PC-3 (cell line): ENCODE data around the gene FBXO42. TPM values are rescaled to one million over a fixed set of nuclear protein-coding genes. Genes with fewer than 3 reads are reported as not detected.

Experiments
- ATAC-seq: fragments of 200-7000 bp; cut with Tn5 transposase; 2 replicates; pipeline ENCODE4 v1.9.1; 2020; ENCODE audit warnings: mild to moderate bottlenecking, moderate library complexity
- BruUV-seq: library from RNA; stranded (reverse); fragments of 400-500 nt; replicated peaks from 2 replicates; lab custom pipeline; 2021; lab: Mats Ljungman, UMichigan
- CTCF ChIA-PET: fragments of 300-600 bp; sonication (Branson Sonifier 250); formaldehyde crosslinking; loops from one replicate; lab custom pipeline; 2022; ENCODE audit warnings: antibody characterized with exemption; lab: Charles Lee
- POLR2A ChIA-PET: fragments of 300-600 bp; sonication (Branson Sonifier 250); formaldehyde crosslinking; loops from one replicate; lab custom pipeline; 2022; ENCODE audit warnings: antibody characterized with exemption; ENCODE audit not compliant: unreplicated experiment; lab: Charles Lee
- DNase-seq: peaks from one replicate; pipeline ENCODE4 v3.0.0-alpha.2; 2015
- H2AFZ ChIP-seq: fragments of 300-600 bp; sonication (generic); 2 replicates; pipeline ENCODE4 v1.6.0; 2016; ENCODE audit warnings: antibody characterized with exemption, low read length
- H3F3A ChIP-seq: fragments of 300-600 bp; sonication (generic); one replicate; pipeline ENCODE4 v1.6.0; 2017; ENCODE audit warnings: antibody characterized with exemption, low read length, control low read depth, mild to moderate bottlenecking; ENCODE audit not compliant: unreplicated experiment
- H3K27ac ChIP-seq: fragments of 300-600 bp; sonication (generic); 2 replicates; pipeline ENCODE4 v1.5.1; 2016; ENCODE audit warnings: mild to moderate bottlenecking, low read length
- H3K27me3 ChIP-seq: fragments of 300-600 bp; sonication (generic); 2 replicates; pipeline ENCODE4 v1.6.1; 2016; ENCODE audit warnings: low read length, mixed read lengths
- H3K36me3 ChIP-seq: fragments of 300-600 bp; sonication (generic); 2 replicates; pipeline ENCODE4 v1.6.1; 2016; ENCODE audit warnings: low read depth, mixed run types, low read length, mixed read lengths
- H3K4me1 ChIP-seq: fragments of 300-600 bp; sonication (generic); 2 replicates; pipeline ENCODE4 v1.5.1; 2016; ENCODE audit warnings: low read length; ENCODE audit not compliant: insufficient read depth
- H3K4me2 ChIP-seq: fragments of 300-600 bp; sonication (generic); 2 replicates; pipeline ENCODE4 v1.6.0; 2016; ENCODE audit warnings: low read length
- H3K4me3 ChIP-seq: fragments of 300-600 bp; sonication (generic); 2 replicates; pipeline ENCODE4 v1.5.1; 2016; ENCODE audit warnings: mild to moderate bottlenecking, low read length, mixed read lengths
- H3K79me2 ChIP-seq: fragments of 300-600 bp; sonication (generic); 2 replicates; pipeline ENCODE4 v1.6.1; 2017; ENCODE audit warnings: low read length, mixed read lengths
- H3K9ac ChIP-seq: fragments of 300-600 bp; sonication (generic); 2 replicates; pipeline ENCODE4 v1.6.0; 2016; ENCODE audit warnings: mild to moderate bottlenecking, low read length
- H3K9me2 ChIP-seq: fragments of 300-600 bp; sonication (generic); replicated peaks from 2 replicates; pipeline ENCODE4 v1.6.1; 2016; ENCODE audit warnings: mixed run types, low read length, mixed read lengths
- H3K9me3 ChIP-seq: fragments of 300-600 bp; sonication (generic); 2 replicates; pipeline ENCODE4 v1.6.1; 2016; ENCODE audit warnings: low read length, mixed read lengths
- H4K20me1 ChIP-seq: fragments of 300-600 bp; sonication (generic); 2 replicates; pipeline ENCODE4 v1.6.1; 2016; ENCODE audit warnings: low read length, mixed read lengths
- EZH2 ChIP-seq: fragments of 300-600 bp; sonication (generic); IDR thresholded peaks from one replicate; pipeline ENCODE4 v1.6.1; 2017; ENCODE audit warnings: antibody characterized with exemption, mild to moderate bottlenecking, low read length; ENCODE audit not compliant: unreplicated experiment
- EZH2phosphoT487 ChIP-seq: fragments of 300-600 bp; sonication (generic); IDR thresholded peaks from 2 replicates; pipeline ENCODE4 v1.6.1; 2018; ENCODE audit warnings: mild to moderate bottlenecking, antibody characterized with exemption, low read length, borderline replicate concordance
- intact Hi-C: fragments of 100-400 bp; cut with micrococcal nuclease; formaldehyde crosslinking; loops from 2 replicates; pipeline ENCODE4 v1.9.0; 2023
- total RNA-seq: library from RNA; depleted of rRNA; stranded (reverse); fragments of >200 nt; gene quantifications from 2 replicates; pipeline ENCODE4 v1.2.3, GENCODE V29; 2014
- TF ChIP-seq, protein P1 (sequence below): fragments of 300-600 bp; sonication (generic); conservative IDR thresholded peaks from 2 replicates; pipeline ENCODE4 v1.5.1; 2017; ENCODE audit warnings: antibody characterized with exemption, low read depth, mild to moderate bottlenecking, low read length

Gene FBXO42
- total RNA-seq, 1 experiment from 2014 or later: 16.0 TPM

DNA sequence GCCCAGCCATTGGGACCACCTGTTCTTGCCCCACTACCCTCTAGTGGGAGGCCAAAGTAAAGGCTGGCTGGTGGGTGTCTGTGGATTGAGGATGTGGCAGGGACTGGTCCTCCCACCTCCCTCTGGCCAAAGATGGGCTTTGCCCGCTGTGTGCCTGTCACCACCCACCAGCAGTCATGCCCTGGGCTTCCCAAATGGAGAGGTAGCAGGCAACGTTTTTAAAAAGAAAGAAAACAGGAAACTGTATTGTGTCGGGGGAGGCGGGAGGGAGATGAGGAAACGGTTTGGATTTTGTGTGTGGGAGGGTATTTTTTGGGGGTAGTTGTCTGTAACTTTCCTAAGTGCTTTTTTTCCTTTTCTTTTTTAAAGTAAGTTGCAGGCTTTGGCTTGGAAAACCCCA is 44.8 kb upstream of the FBXO42 start:
- H3K9ac ChIP-seq: no peak overlapping the region
- no peaks in the 10 kb centered on the region for H3K27me3 ChIP-seq
- H3K79me2 ChIP-seq: peaks cover 19% of the 10 kb centered on the region
- peaks cover 36% of the 10 kb centered on the region for H3K36me3 ChIP-seq
- ChIA-PET CTCF (no interaction called here), POLR2A (no interaction called here)
- no peak overlapping the region for H2AFZ ChIP-seq
- intact Hi-C loops: no loop called here
- TF ChIP-seq EZH2 (no peak), EZH2phosphoT487 (no peak)
- TF ChIP-seq, protein P1, sequence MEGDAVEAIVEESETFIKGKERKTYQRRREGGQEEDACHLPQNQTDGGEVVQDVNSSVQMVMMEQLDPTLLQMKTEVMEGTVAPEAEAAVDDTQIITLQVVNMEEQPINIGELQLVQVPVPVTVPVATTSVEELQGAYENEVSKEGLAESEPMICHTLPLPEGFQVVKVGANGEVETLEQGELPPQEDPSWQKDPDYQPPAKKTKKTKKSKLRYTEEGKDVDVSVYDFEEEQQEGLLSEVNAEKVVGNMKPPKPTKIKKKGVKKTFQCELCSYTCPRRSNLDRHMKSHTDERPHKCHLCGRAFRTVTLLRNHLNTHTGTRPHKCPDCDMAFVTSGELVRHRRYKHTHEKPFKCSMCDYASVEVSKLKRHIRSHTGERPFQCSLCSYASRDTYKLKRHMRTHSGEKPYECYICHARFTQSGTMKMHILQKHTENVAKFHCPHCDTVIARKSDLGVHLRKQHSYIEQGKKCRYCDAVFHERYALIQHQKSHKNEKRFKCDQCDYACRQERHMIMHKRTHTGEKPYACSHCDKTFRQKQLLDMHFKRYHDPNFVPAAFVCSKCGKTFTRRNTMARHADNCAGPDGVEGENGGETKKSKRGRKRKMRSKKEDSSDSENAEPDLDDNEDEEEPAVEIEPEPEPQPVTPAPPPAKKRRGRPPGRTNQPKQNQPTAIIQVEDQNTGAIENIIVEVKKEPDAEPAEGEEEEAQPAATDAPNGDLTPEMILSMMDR: no peak
- H3K27ac ChIP-seq: no peak overlapping the region
- no peak for DNase-seq
- no peaks in the 10 kb centered on the region for H3F3A ChIP-seq
- no peaks in the 10 kb centered on the region for H3K4me1 ChIP-seq
- no peak overlapping the region for H3K4me3 ChIP-seq
- no peak for ATAC-seq
- H3K9me2 ChIP-seq: no peaks in the 10 kb centered on the region
- no peak overlapping the region for H3K4me2 ChIP-seq
- no TSS peak for BruUV-seq
- peaks cover 19% of the 10 kb centered on the region for H4K20me1 ChIP-seq
- H3K9me3 ChIP-seq: no peaks in the 10 kb centered on the region

DNA sequence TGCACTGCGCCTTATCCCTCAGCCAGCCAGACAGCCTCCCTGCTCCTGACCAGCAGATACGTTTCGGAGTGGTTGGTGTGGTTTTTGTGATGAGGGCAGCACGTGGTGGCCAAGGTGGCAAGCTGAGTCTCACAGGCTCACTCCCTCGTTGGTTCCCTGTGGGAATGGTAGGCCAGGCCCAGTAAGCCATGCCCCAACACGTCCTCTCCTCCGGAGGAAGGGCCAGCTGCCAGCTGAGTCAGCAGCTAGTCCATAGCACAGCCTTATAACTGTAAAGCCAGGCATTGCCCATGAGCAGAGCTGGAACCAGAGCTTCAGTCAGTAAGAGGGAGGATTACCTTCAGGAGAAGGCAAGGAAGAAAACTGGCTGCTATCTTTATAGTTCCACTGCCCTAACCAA is 44.3 kb upstream of the FBXO42 start:
- TF ChIP-seq EZH2 (no peak), EZH2phosphoT487 (no peak)
- TF ChIP-seq, protein P1: no peak
- no peak overlapping the region for H3K4me2 ChIP-seq
- CTCF ChIA-PET: interaction anchor here (0.6 kb wide), 1 partner anchor 29 kb away, joined by 3 read pairs; no protein-coding TSS in a partner anchor
- H4K20me1 ChIP-seq: peaks cover 25% of the 10 kb centered on the region
- no peaks in the 10 kb centered on the region for H3K27me3 ChIP-seq
- no peak overlapping the region for H3K4me3 ChIP-seq
- no peak overlapping the region for H3K9ac ChIP-seq
- BruUV-seq: no TSS peak
- peaks cover 24% of the 10 kb centered on the region for H3K79me2 ChIP-seq
- intact Hi-C loops: no loop called here
- H3K27ac ChIP-seq: no peak overlapping the region
- DNase-seq (peak; percentile 28), ATAC-seq (peak; percentile 84)
- POLR2A ChIA-PET: no interaction called here
- H3F3A ChIP-seq: no peaks in the 10 kb centered on the region
- peaks cover 38% of the 10 kb centered on the region for H3K36me3 ChIP-seq
- no peaks in the 10 kb centered on the region for H3K4me1 ChIP-seq
- no peak overlapping the region for H2AFZ ChIP-seq
- no peaks in the 10 kb centered on the region for H3K9me3 ChIP-seq
- no peaks in the 10 kb centered on the region for H3K9me2 ChIP-seq

DNA sequence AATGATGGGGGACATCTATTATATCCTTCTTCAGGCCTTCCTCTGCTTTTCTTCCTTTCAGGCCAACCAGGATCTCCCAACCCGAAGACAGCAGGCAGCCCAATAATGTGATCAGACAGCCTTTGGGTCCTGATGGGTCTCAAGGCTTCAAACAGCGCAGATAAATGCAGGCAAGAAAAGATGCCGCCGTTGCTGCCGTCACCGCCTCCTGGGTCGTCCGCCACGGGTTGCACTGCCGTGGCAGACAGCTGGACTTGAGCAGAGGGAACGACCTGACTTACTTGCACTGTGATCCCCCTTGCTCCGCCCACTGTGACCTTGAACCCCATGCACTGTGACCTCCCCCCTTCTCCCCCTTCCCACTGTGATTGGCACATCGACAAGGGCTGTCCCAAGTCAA is 42.7 kb upstream of the FBXO42 start:
- BruUV-seq: no TSS peak
- Histone ChIP-seq H3K9me3 (no peaks in the 10 kb centered on the region), H3K4me2 (no peak overlapping the region), H3K9ac (no peak overlapping the region), H3F3A (no peaks in the 10 kb centered on the region), H3K9me2 (no peaks in the 10 kb centered on the region), H3K27me3 (no peaks in the 10 kb centered on the region), H4K20me1 (peaks cover 41% of the 10 kb centered on the region), H3K27ac (no peak overlapping the region), H3K4me1 (no peaks in the 10 kb centered on the region), H3K4me3 (no peak overlapping the region), H2AFZ (no peak overlapping the region), H3K79me2 (peaks cover 41% of the 10 kb centered on the region), H3K36me3 (peaks cover 43% of the 10 kb centered on the region)
- ChIA-PET CTCF (no interaction called here), POLR2A (no interaction called here)
- no peak for ATAC-seq
- TF ChIP-seq EZH2phosphoT487 (no peak), EZH2 (no peak)
- TF ChIP-seq, protein P1: no peak
- intact Hi-C loops: no loop called here
- DNase-seq: no peak
